Suprapubic skin (tissue), 4 donors: ENCODE results near the gene USHBP1. TPM values are rescaled to one million over a fixed set of nuclear protein-coding genes. Genes with fewer than 3 reads are reported as not detected.

ENCODE experiments used
- DNase-seq, 2 donors: peaks; one replicate each; pipeline ENCODE4 v3.0.0-alpha.2; 2019; ENCODE audit warnings: low spot score in 2 of 2
- H3K27ac ChIP-seq: fragments of 200-600 bp; sonication (generic); one replicate; pipeline ENCODE4 v1.5.1; 2019
- H3K27me3 ChIP-seq: fragments of 200-600 bp; sonication (generic); one replicate; pipeline ENCODE4 v1.5.1; 2019
- H3K36me3 ChIP-seq: fragments of 200-600 bp; sonication (generic); one replicate; pipeline ENCODE4 v1.5.1; 2019
- H3K4me1 ChIP-seq: fragments of 200-600 bp; sonication (generic); one replicate; pipeline ENCODE4 v1.5.1; 2019
- H3K4me3 ChIP-seq: fragments of 200-600 bp; sonication (generic); one replicate; pipeline ENCODE4 v1.5.1; 2019; ENCODE audit warnings: mild to moderate bottlenecking
- H3K9me3 ChIP-seq: fragments of 200-600 bp; sonication (generic); one replicate; pipeline ENCODE4 v1.5.1; 2019
- EP300 ChIP-seq: sonication (generic); formaldehyde crosslinking; IDR thresholded peaks from one replicate; pipeline ENCODE4 v1.6.1; 2017; ENCODE audit warnings: antibody characterized with exemption
- POLR2A ChIP-seq, 2 donors: fragments of 450-650 bp; IDR thresholded peaks; one replicate each; pipeline ENCODE4 v1.6.1; 2017; ENCODE audit warnings: antibody characterized with exemption in 2 of 2, mild to moderate bottlenecking in 2 of 2, moderate library complexity in 2 of 2
- POLR2AphosphoS5 ChIP-seq, 3 donors: sonication (generic); formaldehyde crosslinking; IDR thresholded peaks; one replicate each; pipeline ENCODE4 v1.6.1; 2017; ENCODE audit warnings: antibody characterized with exemption in 3 of 3
- WGBS: methylation state at CpG from one replicate; pipeline ENCODE4 v1.1.5; 2018; 5-methylcytosine and 5-hydroxymethylcytosine counted together
- total RNA-seq, 4 donors: library from RNA; depleted of rRNA; stranded (reverse); fragments of >200 nt; gene quantifications; one replicate each; pipeline ENCODE4 v1.1.0, GENCODE V29; 2016
- TF ChIP-seq, protein P1 (sequence below), 2 donors: fragments of 200-600 bp in 1 of 2; fragments of 450-650 bp in 1 of 2; sonication (generic) in 1 of 2; IDR thresholded peaks; one replicate each; pipeline ENCODE4 v1.5.1; 2016 to 2019; ENCODE audit warnings: antibody characterized with exemption in 2 of 2, mild to moderate bottlenecking in 1 of 2, moderate library complexity in 1 of 2

USHBP1 gene
- total RNA-seq, 4 donors from 2014 or later = 1.2 to 8.4 (median 2.1) TPM

DNA sequence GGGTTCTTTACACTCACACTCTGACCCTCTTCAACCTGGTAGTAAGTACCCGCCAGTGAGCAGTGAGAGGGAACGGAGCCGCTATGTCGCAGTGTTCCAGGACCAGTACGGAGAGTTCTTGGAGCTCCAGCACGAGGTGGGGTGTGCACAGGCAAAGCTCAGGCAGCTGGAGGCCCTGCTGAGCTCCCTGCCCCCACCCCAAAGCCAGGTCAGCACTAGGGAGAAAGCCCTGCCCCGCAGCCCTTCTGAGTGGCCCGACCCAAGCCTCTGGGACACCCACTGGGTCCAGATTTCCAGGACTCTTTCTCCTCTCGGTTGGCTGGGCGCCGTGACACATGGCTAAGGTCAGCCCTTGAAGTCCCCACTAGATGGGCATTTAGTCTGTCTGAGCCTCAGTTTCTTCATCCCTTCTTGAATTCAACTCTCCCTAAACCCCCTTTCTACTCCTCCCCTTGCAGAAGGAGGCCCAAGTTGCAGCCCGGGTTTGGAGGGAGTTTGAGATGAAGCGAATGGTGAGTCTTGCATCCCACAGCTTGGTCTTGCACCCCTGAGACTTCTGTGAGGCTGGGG lies 36.7 kb downstream of the USHBP1 start:
- no peaks in the 10 kb centered on the region for H3K27me3 ChIP-seq
- no peak overlapping the region for H3K27ac ChIP-seq
- H3K4me3 ChIP-seq = no peak overlapping the region
- 78% methylated on average over 8 of the region's 13 CpGs for WGBS
- peaks cover 23% of the 10 kb centered on the region for H3K4me1 ChIP-seq
- no peak for DNase-seq
- no peaks in the 10 kb centered on the region for H3K9me3 ChIP-seq
- H3K36me3 ChIP-seq = peaks cover 18% of the 10 kb centered on the region
- TF ChIP-seq, protein P1, sequence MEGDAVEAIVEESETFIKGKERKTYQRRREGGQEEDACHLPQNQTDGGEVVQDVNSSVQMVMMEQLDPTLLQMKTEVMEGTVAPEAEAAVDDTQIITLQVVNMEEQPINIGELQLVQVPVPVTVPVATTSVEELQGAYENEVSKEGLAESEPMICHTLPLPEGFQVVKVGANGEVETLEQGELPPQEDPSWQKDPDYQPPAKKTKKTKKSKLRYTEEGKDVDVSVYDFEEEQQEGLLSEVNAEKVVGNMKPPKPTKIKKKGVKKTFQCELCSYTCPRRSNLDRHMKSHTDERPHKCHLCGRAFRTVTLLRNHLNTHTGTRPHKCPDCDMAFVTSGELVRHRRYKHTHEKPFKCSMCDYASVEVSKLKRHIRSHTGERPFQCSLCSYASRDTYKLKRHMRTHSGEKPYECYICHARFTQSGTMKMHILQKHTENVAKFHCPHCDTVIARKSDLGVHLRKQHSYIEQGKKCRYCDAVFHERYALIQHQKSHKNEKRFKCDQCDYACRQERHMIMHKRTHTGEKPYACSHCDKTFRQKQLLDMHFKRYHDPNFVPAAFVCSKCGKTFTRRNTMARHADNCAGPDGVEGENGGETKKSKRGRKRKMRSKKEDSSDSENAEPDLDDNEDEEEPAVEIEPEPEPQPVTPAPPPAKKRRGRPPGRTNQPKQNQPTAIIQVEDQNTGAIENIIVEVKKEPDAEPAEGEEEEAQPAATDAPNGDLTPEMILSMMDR (IDR thresholded peaks at IDR 0.05) = no peak
- TF ChIP-seq POLR2A (IDR thresholded peaks at IDR 0.05) (no peak), EP300 (no peak), POLR2AphosphoS5 (IDR thresholded peaks at IDR 0.05) (no peak)

DNA sequence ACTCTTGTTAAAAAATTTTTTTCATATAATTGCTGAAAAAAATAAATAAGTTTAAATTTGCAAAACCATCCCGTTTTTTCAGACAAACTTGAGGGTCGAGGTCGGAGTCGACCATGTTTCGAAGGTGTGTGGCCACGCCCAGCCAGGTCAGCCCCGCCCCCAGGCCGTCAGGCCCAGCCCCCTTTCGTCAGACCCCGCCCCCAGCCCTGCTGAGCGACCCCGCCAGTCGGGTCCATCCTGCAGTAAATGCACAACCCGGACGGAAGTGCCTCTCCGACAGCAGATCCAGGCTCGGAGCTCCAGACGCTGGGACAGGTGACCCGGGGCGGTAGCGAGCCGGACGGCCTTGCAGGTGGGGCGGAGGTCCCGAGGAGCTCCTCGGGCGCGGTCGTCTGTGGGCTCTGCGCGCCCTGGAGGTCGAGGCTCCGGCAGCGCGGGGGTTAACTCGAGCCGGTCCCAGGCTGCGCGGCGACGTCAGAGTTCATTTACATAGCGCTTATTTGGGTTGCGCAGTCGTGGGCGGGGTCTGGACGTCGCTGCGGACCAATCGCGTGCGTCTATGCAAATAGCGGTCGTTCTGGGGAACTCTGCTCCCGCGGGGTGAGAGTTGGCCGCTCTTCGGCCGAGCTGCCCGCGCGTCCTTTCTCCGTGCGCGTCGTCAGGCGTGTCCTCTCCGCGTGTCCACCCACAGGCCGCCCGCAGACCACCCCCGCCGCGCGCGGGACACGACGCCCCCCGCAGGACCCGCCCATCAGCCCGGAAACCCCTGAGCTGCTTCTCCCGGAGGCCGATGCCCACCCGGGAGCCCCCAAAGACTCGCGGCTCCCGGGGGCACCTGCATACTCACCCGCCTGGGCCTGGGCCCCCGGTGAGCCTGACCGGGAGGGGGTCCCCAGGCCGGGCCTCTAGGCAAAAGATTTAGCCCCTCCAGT lies 38.3 kb downstream of the USHBP1 start, which contains the start of gene OCEL1:
TSS of gene OCEL1 (plus strand) at position 225 of the 932 bp plus-strand sequence. CDS start at position 247, 22 bp downstream.
- H3K27me3 ChIP-seq = no peaks in the 10 kb centered on the region
- DNase-seq = peak; percentile 99 to 100
- TF ChIP-seq POLR2AphosphoS5 (IDR thresholded peaks at IDR 0.05) = peak in 2 of 3 donors; percentile 78 to 94
- peak in 1 of 2 donors; percentile 13 for TF ChIP-seq POLR2A (IDR thresholded peaks at IDR 0.05)
- no peak for TF ChIP-seq EP300
- H3K9me3 ChIP-seq = no peaks in the 10 kb centered on the region
- H3K36me3 ChIP-seq = peaks cover 3% of the 10 kb centered on the region
- 0% methylated on average over 6 of the region's 90 CpGs for WGBS
- peak within 1 kb of the TSS; percentile 81 for H3K27ac ChIP-seq
- H3K4me3 ChIP-seq = peak within 1 kb of the TSS; percentile 67
- H3K4me1 ChIP-seq = peaks cover 23% of the 10 kb centered on the region

DNA sequence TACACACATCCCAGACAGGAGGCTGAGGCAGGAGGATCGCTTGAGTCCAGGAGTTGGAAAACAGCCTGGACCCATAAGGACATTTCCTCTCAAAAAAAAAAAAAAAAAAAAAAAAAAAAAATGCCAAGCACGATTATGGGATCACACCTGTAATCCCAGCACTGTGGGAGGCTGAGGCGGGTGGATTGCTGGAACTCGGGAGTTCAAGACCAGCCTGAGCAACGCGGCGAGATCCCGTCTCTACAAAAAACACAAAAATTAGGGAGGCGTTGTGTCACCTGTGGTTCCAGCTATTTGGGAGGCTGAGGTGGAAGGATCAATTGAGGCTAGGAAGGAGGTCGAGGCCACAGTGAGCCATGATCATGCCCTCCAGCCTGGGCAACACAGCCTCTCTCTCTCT lies 39.5 kb downstream of the USHBP1 start:
- Histone ChIP-seq H3K36me3 (peaks cover 3% of the 10 kb centered on the region), H3K4me3 (no peak overlapping the region), H3K27me3 (no peaks in the 10 kb centered on the region), H3K27ac (no peak overlapping the region), H3K4me1 (peaks cover 29% of the 10 kb centered on the region), H3K9me3 (no peaks in the 10 kb centered on the region)
- TF ChIP-seq, protein P1 (IDR thresholded peaks at IDR 0.05) = no peak
- no peak for TF ChIP-seq POLR2AphosphoS5 (IDR thresholded peaks at IDR 0.05)
- no peak for TF ChIP-seq POLR2A (IDR thresholded peaks at IDR 0.05)
- no peak for TF ChIP-seq EP300
- 82% methylated on average over 10 of the region's 10 CpGs for WGBS
- DNase-seq = no peak

DNA sequence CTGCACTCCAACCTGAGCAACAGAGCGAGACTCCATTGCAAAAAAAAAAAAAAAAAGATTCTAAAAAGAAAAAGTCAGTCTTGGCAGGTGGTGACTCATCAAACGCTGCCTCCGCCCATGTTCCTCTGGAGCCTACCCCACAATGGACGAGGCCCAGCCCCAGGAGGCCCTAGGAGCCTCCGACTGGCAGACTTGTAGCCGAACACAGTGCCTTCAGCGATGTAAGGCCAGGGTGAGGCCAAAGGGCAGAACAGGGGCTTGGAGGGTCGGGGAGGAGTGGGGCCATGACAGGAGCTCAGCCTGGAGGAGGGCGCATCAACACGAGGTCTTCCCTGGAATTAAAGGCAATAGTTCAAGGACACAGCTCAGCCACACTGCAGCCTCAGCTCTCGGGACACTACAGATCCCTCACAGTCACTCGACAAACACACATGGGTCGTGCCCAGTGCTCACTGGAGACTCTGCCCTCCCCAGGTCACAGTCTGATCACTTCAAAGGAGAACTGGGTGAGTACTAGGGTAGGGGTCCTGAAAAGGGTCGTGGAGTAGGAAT lies 44.3 kb downstream of the USHBP1 start:
- DNase-seq = no peak
- TF ChIP-seq, protein P1 (IDR thresholded peaks at IDR 0.05) = no peak
- TF ChIP-seq EP300 (no peak), POLR2AphosphoS5 (IDR thresholded peaks at IDR 0.05) (no peak), POLR2A (IDR thresholded peaks at IDR 0.05) (no peak)
- peaks cover 14% of the 10 kb centered on the region for H3K36me3 ChIP-seq
- H3K4me3 ChIP-seq = no peak overlapping the region
- H3K27ac ChIP-seq = peak overlapping the region; percentile 34
- no peaks in the 10 kb centered on the region for H3K9me3 ChIP-seq
- peaks cover 15% of the 10 kb centered on the region for H3K4me1 ChIP-seq
- H3K27me3 ChIP-seq = no peaks in the 10 kb centered on the region
- WGBS = 23% methylated on average over 12 of the region's 14 CpGs

DNA sequence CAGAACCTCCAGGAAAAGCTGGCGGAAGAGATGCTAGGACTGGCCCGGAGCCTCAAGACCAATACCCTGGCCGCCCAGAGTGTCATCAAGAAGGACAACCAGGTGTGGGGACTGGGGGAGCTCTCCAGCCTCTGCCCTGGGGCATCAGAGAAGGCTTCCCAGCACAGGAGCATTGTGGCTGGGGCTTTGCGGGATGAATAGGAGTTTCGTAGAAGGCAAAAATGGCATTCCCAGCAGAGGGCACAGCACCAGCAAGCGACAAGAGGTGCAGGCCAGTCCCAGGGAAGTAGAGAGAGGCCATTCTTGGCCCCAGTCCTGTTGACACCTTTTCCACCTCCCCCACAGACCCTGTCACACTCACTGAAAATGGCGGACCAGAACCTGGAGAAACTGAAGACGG lies 45.3 kb downstream of the USHBP1 start:
- DNase-seq = no peak
- Histone ChIP-seq H3K27me3 (no peaks in the 10 kb centered on the region), H3K9me3 (no peaks in the 10 kb centered on the region), H3K4me3 (no peak overlapping the region), H3K27ac (no peak overlapping the region), H3K4me1 (peaks cover 21% of the 10 kb centered on the region), H3K36me3 (peaks cover 14% of the 10 kb centered on the region)
- TF ChIP-seq EP300 (no peak), POLR2AphosphoS5 (IDR thresholded peaks at IDR 0.05) (no peak), POLR2A (IDR thresholded peaks at IDR 0.05) (no peak)
- TF ChIP-seq, protein P1 (IDR thresholded peaks at IDR 0.05) = no peak
- WGBS = 98% methylated on average over 7 of the region's 8 CpGs
